GM12878 (cell line): ENCODE measurements around the gene STRADB. TPM values are rescaled to one million over a fixed set of nuclear protein-coding genes. Genes with fewer than 3 reads are reported as not detected.

Source experiments
- ATAC-seq: fragments of 200-7000 bp; cut with Tn5 transposase; 3 replicates; pipeline ENCODE4 v1.9.1; 2020; ENCODE audit warnings: mild to moderate bottlenecking, moderate library complexity
- BruUV-seq: library from RNA; stranded (reverse); fragments of 400-500 nt; replicated peaks from 2 replicates; lab custom pipeline; 2021; lab: Mats Ljungman, UMichigan
- CTCF ChIA-PET: fragments of 300-600 bp; sonication (Branson Sonifier 250); formaldehyde crosslinking; extraction: SDS; loops from one replicate; lab custom pipeline; 2021; ENCODE audit warnings: inconsistent platforms; lab: Yijun Ruan, JAX
- POLR2A ChIA-PET: fragments of 350-600 bp; formaldehyde crosslinking; extraction: SDS; loops from one replicate; lab custom pipeline; 2021; ENCODE audit warnings: inconsistent platforms; lab: Charles Lee
- RAD21 ChIA-PET: fragments of 300-600 bp; sonication (Branson Sonifier 250); formaldehyde crosslinking; loops from one replicate; lab custom pipeline; 2023; ENCODE audit warnings: antibody characterized with exemption; ENCODE audit not compliant: unreplicated experiment; lab: Charles Lee
- SMC1A ChIA-PET: fragments of 300-600 bp; sonication (Branson Sonifier 250); formaldehyde crosslinking; loops from one replicate; lab custom pipeline; 2023; ENCODE audit not compliant: unreplicated experiment, uncharacterized antibody; lab: Charles Lee
- DNase-seq: peaks from one replicate; pipeline ENCODE4 v3.0.0-alpha.2; 2011; ENCODE audit warnings: low read depth, low spot score
- FAIRE-seq: peaks from 3 replicates; lab custom pipeline; 2011; peaks lifted over from hg19 to GRCh38; lab: Jason Lieb, UNC
- H2AFZ ChIP-seq: 2 replicates; pipeline ENCODE4 v1.6.0; 2011; ENCODE audit warnings: low read depth, low read length, control low read depth; ENCODE audit not compliant: control insufficient read depth
- H3K27ac ChIP-seq: 2 replicates; pipeline ENCODE4 v1.5.1; 2011; ENCODE audit warnings: control low read depth; ENCODE audit not compliant: control insufficient read depth, insufficient read depth
- H3K27me3 ChIP-seq, 2 experiments: replicated peaks in 1 of 2; 2 replicates each; pipeline versions ENCODE4 v1.6.0 to v1.6.1; 2011; ENCODE audit warnings: low read length in 1 of 2; ENCODE audit not compliant: control insufficient read depth in 2 of 2, insufficient read depth in 2 of 2
- H3K36me3 ChIP-seq, 2 experiments: 2 replicates each; pipeline ENCODE4 v1.5.1; 2011; ENCODE audit warnings: low read length in 1 of 2; ENCODE audit not compliant: control insufficient read depth in 2 of 2, insufficient read depth in 2 of 2
- H3K4me1 ChIP-seq: 2 replicates; pipeline ENCODE4 v1.6.1; 2011; ENCODE audit warnings: mild to moderate bottlenecking, low read length, moderate library complexity, mixed read lengths; ENCODE audit not compliant: control insufficient read depth, insufficient read depth
- H3K4me2 ChIP-seq: 2 replicates; pipeline ENCODE4 v1.6.0; 2011; ENCODE audit warnings: control low read depth; ENCODE audit not compliant: control insufficient read depth, insufficient read depth
- H3K4me3 ChIP-seq: fragments of 200-600 bp; sonication (generic); 2 replicates; pipeline ENCODE4 v1.5.1; 2016
- H3K79me2 ChIP-seq: 2 replicates; pipeline ENCODE4 v1.6.0; 2011; ENCODE audit warnings: low read length; ENCODE audit not compliant: control insufficient read depth, insufficient read depth
- H3K9ac ChIP-seq: 2 replicates; pipeline ENCODE4 v1.8.0; 2011; ENCODE audit warnings: low read length, control low read depth, mixed read lengths; ENCODE audit not compliant: control insufficient read depth, insufficient read depth
- H3K9me3 ChIP-seq: replicated peaks from 3 replicates; pipeline ENCODE4 v1.5.1; 2011; ENCODE audit warnings: mild to moderate bottlenecking, low read length; ENCODE audit not compliant: control insufficient read depth, insufficient read depth
- H4K20me1 ChIP-seq: 2 replicates; pipeline ENCODE4 v1.6.0; 2011; ENCODE audit not compliant: control insufficient read depth, insufficient read depth
- ATF2 ChIP-seq: IDR thresholded peaks from 2 replicates; pipeline ENCODE4 v1.6.1; 2012; ENCODE audit warnings: low read length, inconsistent platforms
- ATF7 ChIP-seq: fragments of 450-650 bp; IDR thresholded peaks from 2 replicates; pipeline ENCODE4 v1.6.1; 2016; ENCODE audit warnings: low read depth, mild to moderate bottlenecking
- BRCA1 ChIP-seq: IDR thresholded peaks from 2 replicates; pipeline ENCODE4 v1.6.1; 2011; ENCODE audit warnings: low read depth, low read length, improper control_type of control experiment
- CEBPB ChIP-seq, 2 experiments: fragments of 150-350 bp in 1 of 2; IDR thresholded peaks; 2 replicates each; pipeline ENCODE4 v1.6.1; 2012 to 2014; ENCODE audit warnings: low read depth in 2 of 2, low read length in 2 of 2, borderline replicate concordance in 1 of 2, inconsistent platforms in 1 of 2
- CHD4 ChIP-seq: fragments of 200-600 bp; sonication (generic); IDR thresholded peaks from 2 replicates; pipeline ENCODE4 v1.6.1; 2016; ENCODE audit warnings: mild to moderate bottlenecking
- EED ChIP-seq: sonication (generic); IDR thresholded peaks from 2 replicates; pipeline ENCODE4 v1.6.1; 2016; ENCODE audit warnings: antibody characterized with exemption, low read depth
- IRF3 ChIP-seq: fragments of 450-650 bp; IDR thresholded peaks from 2 replicates; pipeline ENCODE4 v1.6.1; 2014; ENCODE audit warnings: mild to moderate bottlenecking
- SIX5 ChIP-seq: IDR thresholded peaks from 2 replicates; pipeline ENCODE4 v1.6.1; 2011; ENCODE audit warnings: mild to moderate bottlenecking, low read depth, low read length, moderate library complexity; ENCODE audit not compliant: severe bottlenecking
- SREBF1 ChIP-seq: IDR thresholded peaks from 2 replicates; pipeline ENCODE4 v1.6.1; 2012; ENCODE audit warnings: mild to moderate bottlenecking, low read length
- SUZ12 ChIP-seq: fragments of 200-600 bp; sonication (generic); IDR thresholded peaks from one replicate; pipeline ENCODE4 v1.6.1; 2018; ENCODE audit warnings: antibody characterized with exemption, mild to moderate bottlenecking; ENCODE audit not compliant: unreplicated experiment
- TAF1 ChIP-seq: IDR thresholded peaks from 2 replicates; pipeline ENCODE4 v1.6.1; 2011; ENCODE audit warnings: mild to moderate bottlenecking, low read depth, low read length, borderline replicate concordance
- ZBED1 ChIP-seq: IDR thresholded peaks from 2 replicates; pipeline ENCODE4 v1.6.1; 2016; ENCODE audit warnings: borderline replicate concordance
- ZBTB40 ChIP-seq: fragments of 450-650 bp; IDR thresholded peaks from 2 replicates; pipeline ENCODE4 v1.6.1; 2016; ENCODE audit warnings: mild to moderate bottlenecking, moderate library complexity, borderline replicate concordance
- ZNF384 ChIP-seq: IDR thresholded peaks from 2 replicates; pipeline ENCODE4 v1.6.1; 2012; ENCODE audit warnings: low read depth, mild to moderate bottlenecking, low read length, improper control_type of control experiment, borderline replicate concordance
- WGBS: methylation state at CpG from one replicate; pipeline ENCODE4 v1.1.6; 2016; ENCODE audit warnings: low lambda C conversion rate; ENCODE audit not compliant: insufficient replicate concordance, insufficient coverage; ENCODE audit errors: missing lambda C conversion rate; 5-methylcytosine and 5-hydroxymethylcytosine counted together
- in situ Hi-C: fragments of 300-500 bp; cut with MboI; formaldehyde crosslinking; loops from 9 replicates; pipeline ENCODE4 v1.14.3; 2018; ENCODE audit warnings: mixed read lengths
- intact Hi-C: fragments of 100-400 bp; cut with micrococcal nuclease; formaldehyde crosslinking; loops from one replicate; pipeline ENCODE4 v1.14.2; 2022; ENCODE audit not compliant: unreplicated experiment
- polyA plus RNA-seq, 11 experiments: library from polyadenylated mRNA; depleted of rRNA in 4 of 11; unstranded in 6 of 11; stranded (reverse) in 5 of 11; fragments of >200 nt; fragmentation: Nextera tagmentation in 4 of 11; fragmentation: Illumina TruSeq in 1 of 11; extraction: Ambion mirVana in 4 of 11; extraction: Trizol in 1 of 11; gene quantifications; 1 replicate in 1 of 11; 2 replicates in 10 of 11; pipeline versions ENCODE4 v1.2.1 to v1.2.3, GENCODE V29; 2011 to 2016; ENCODE audit warnings: inconsistent platforms in 2 of 11, missing spikeins in 2 of 11, low read depth in 1 of 11
- total RNA-seq, 4 experiments: library from RNA; depleted of rRNA in 3 of 4; stranded (reverse); fragments of >200 nt in 3 of 4; fragmentation: Illumina TruSeq in 1 of 4; extraction: Trizol in 1 of 4; gene quantifications; 2 replicates each; pipeline versions ENCODE4 v1.2.1 to v1.2.3, GENCODE V29; 2013 to 2021
- TF ChIP-seq, protein P1 (sequence below): fragments of 450-650 bp; IDR thresholded peaks from 2 replicates; pipeline ENCODE4 v1.6.1; 2017; ENCODE audit warnings: mild to moderate bottlenecking, moderate library complexity

STRADB gene
- total and polyA plus RNA-seq, 10 of the 15 experiments (the other 5 are each of a cell fraction or from before 2014, with no cell fraction given), result 7.6 to 58.3 (median 32.2) TPM

DNA sequence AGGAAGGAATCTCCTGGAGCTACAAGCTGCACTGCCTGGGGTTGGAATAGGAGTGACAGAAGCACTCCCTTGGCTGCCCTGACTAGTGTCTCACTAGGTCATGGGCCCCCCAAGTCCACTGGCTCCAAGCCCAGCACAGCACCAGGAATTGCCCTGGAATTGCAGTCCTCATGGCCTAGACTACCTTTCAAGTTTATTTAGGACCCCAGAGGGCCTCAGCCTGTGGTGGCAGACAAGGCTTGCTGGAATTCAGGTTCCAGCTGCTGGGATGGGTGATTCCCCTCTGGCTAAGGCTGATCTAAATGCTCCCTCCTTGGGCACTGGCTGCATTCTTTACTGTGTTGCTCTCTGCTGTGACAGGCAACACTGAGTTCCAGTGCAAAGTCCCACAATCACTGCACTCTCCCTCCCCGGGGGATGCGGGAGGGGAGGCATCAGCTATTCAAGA is 14.0 kb downstream of the STRADB start:
- Histone ChIP-seq H2AFZ (no peak overlapping the region), H3K4me3 (no peak overlapping the region), H3K4me2 (no peak overlapping the region), H3K36me3 (no peaks in the 10 kb centered on the region), H3K4me1 (no peaks in the 10 kb centered on the region), H3K9me3 (no peaks in the 10 kb centered on the region), H4K20me1 (no peaks in the 10 kb centered on the region), H3K27me3 (no peaks in the 10 kb centered on the region), H3K9ac (no peak overlapping the region), H3K27ac (no peak overlapping the region), H3K79me2 (no peaks in the 10 kb centered on the region)
- ChIA-PET POLR2A (no interaction called here), SMC1A (no interaction called here), CTCF (no interaction called here), RAD21 (no interaction called here)
- WGBS, result 100% methylated on average over 2 of the region's 2 CpGs
- FAIRE-seq (no peak), ATAC-seq (no peak), DNase-seq (no peak)
- in situ Hi-C loops (no loop called here), intact Hi-C loops (no loop called here)
- BruUV-seq, result no TSS peak
- TF ChIP-seq ZBTB40 (no peak), IRF3 (no peak), ZBED1 (no peak), SREBF1 (no peak), BRCA1 (no peak), ZNF384 (no peak), CEBPB (IDR thresholded peaks at IDR 0.05; ENCODE audit: borderline replicate concordance in 1 of 2, low read depth in 2 of 2, low read length in 2 of 2) (no peak), ATF2 (no peak), ATF7 (no peak), EED (no peak), SUZ12 (no peak), TAF1 (no peak), SIX5 (no peak), CHD4 (no peak)
- TF ChIP-seq, protein P1, sequence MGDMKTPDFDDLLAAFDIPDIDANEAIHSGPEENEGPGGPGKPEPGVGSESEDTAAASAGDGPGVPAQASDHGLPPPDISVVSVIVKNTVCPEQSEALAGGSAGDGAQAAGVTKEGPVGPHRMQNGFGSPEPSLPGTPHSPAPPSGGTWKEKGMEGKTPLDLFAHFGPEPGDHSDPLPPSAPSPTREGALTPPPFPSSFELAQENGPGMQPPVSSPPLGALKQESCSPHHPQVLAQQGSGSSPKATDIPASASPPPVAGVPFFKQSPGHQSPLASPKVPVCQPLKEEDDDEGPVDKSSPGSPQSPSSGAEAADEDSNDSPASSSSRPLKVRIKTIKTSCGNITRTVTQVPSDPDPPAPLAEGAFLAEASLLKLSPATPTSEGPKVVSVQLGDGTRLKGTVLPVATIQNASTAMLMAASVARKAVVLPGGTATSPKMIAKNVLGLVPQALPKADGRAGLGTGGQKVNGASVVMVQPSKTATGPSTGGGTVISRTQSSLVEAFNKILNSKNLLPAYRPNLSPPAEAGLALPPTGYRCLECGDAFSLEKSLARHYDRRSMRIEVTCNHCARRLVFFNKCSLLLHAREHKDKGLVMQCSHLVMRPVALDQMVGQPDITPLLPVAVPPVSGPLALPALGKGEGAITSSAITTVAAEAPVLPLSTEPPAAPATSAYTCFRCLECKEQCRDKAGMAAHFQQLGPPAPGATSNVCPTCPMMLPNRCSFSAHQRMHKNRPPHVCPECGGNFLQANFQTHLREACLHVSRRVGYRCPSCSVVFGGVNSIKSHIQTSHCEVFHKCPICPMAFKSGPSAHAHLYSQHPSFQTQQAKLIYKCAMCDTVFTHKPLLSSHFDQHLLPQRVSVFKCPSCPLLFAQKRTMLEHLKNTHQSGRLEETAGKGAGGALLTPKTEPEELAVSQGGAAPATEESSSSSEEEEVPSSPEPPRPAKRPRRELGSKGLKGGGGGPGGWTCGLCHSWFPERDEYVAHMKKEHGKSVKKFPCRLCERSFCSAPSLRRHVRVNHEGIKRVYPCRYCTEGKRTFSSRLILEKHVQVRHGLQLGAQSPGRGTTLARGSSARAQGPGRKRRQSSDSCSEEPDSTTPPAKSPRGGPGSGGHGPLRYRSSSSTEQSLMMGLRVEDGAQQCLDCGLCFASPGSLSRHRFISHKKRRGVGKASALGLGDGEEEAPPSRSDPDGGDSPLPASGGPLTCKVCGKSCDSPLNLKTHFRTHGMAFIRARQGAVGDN, result no peak
